GM12801 (cell line): ENCODE measurements around the gene ZBED2.

Source experiments
- TF ChIP-seq, protein P1 (sequence below): IDR thresholded peaks from one replicate; pipeline ENCODE4 v1.5.1; 2011; ENCODE audit warnings: control low read depth; ENCODE audit not compliant: insufficient read length; ENCODE audit errors: extremely low read depth

The ZBED2 gene, protein sequence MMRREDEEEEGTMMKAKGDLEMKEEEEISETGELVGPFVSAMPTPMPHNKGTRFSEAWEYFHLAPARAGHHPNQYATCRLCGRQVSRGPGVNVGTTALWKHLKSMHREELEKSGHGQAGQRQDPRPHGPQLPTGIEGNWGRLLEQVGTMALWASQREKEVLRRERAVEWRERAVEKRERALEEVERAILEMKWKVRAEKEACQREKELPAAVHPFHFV

DNA sequence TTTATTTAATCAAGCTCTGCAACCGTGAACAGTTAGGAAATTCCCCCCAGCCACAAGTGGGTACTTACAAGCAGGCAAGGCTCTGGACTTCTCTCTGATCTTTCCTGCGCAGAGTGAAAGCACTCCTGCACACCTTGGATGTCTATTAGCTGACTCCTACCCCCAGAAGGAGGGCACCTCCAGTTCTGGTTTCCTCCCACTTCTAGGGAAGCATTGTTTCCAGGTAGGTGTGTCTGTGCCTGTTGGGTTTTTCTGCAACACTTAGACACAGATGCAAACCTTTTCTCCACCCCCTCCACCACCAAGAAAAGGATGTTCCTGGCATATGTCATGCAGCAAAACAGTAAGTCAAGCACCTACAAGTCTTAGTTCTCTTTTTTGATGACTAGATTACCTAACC lies at the start of gene ZBED2:
ZBED2 (minus strand) TSS at position 115 of the 400 bp plus-strand sequence. CDS start 1,145 bp downstream, outside the sequence.
- TF ChIP-seq, protein P1, sequence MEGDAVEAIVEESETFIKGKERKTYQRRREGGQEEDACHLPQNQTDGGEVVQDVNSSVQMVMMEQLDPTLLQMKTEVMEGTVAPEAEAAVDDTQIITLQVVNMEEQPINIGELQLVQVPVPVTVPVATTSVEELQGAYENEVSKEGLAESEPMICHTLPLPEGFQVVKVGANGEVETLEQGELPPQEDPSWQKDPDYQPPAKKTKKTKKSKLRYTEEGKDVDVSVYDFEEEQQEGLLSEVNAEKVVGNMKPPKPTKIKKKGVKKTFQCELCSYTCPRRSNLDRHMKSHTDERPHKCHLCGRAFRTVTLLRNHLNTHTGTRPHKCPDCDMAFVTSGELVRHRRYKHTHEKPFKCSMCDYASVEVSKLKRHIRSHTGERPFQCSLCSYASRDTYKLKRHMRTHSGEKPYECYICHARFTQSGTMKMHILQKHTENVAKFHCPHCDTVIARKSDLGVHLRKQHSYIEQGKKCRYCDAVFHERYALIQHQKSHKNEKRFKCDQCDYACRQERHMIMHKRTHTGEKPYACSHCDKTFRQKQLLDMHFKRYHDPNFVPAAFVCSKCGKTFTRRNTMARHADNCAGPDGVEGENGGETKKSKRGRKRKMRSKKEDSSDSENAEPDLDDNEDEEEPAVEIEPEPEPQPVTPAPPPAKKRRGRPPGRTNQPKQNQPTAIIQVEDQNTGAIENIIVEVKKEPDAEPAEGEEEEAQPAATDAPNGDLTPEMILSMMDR: no peak

DNA sequence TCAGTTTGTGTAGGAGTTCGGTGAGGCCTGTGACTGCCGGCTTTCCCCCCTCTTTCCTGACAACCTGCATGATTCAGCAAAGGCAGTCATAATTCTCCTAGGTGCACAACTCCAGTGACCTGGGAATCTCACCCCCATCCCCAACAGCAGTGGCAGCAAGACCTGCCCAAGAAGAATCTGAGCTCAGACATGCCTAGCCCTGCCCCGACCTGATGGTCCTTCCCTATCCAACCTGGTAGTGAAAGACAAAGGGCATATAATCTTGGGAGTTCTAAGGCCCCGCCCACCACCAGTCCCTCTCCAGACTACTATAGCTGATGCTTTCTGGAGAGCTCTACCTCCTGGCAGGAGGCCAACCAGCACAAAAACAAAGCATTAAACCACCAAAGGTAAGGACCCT lies 44.2 kb upstream of the ZBED2 start:
- TF ChIP-seq, protein P1: no peak

DNA sequence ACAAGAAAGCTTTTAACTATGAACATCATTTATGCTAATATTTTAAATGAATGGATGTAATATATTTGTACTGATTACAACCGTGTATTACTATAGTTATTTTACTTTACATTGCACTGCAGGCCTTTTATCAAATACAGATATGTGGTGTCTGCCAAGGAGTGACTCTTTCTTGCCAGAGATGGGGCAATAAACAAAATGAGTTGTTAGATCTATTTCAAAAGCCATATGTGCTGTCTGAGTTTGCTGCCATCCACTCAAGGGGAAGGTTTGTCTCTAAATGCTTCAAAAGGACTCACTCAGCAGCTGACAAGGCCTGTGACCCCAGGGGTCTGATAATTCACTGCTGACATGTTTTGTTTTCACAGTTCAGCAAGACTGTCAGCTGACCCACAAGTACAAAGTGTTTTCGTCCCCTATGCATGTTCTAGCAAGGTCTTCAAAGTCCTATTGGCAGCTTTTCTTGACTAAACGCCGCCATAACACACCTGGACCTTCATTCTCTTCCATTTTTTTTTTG lies 41.3 kb upstream of the ZBED2 start:
- TF ChIP-seq, protein P1: no peak

DNA sequence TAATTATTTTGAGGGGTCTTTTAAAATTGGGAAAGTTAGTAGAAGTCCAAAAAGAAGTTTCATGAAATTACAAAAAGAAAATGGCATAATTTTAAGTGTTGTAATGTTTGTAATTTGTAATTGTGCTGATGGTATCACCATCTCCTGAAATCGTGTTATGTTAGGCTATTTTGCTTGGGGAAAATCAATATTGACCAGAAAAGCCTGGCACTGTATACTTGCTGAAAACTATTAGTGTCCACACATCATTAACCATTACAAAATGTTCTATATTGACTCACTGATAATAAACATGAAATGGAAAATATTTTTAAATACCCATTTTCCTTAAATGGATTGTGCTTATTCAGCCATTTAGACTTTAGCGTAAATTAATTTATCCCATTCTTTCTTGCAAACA lies 40.3 kb upstream of the ZBED2 start:
- TF ChIP-seq, protein P1: no peak

DNA sequence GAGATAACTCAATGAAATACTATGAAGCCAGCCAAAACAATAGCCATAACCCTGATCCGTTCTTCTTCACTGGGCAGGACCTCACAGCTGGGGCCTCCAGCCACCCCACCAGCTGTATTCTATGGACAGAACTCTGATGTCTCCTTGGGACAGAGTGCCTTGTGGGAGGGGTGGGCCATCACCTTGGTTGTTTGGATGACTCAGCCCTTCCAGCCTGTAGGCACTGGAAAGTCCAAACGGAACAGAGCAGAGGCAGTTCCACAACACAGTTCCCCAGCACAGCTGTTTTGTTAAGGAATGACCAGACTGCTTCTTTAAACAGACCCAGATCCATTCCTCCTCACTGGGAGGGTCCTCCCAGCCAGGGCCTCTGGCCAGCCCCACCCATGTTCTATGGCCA lies 31.9 kb upstream of the ZBED2 start:
- TF ChIP-seq, protein P1: no peak

DNA sequence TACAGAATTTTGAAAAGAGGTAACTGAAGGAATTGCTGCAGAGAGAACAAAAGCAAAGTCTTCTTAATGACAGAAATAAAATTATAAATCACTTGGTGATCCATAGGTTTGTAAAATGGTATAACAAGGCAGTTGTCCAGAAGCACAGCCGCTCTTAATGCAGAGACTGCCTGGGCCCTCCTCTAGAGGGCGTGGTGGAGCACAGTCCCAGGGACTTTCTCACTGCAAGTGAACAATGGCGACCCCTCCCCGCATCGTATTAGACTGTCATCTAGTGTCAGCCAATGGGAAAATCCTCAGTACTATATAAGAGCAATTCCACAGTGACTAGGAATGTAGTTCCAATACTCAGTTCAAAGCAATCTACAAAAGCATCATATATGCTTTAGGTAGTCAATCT lies 26.4 kb upstream of the ZBED2 start:
- TF ChIP-seq, protein P1: no peak

DNA sequence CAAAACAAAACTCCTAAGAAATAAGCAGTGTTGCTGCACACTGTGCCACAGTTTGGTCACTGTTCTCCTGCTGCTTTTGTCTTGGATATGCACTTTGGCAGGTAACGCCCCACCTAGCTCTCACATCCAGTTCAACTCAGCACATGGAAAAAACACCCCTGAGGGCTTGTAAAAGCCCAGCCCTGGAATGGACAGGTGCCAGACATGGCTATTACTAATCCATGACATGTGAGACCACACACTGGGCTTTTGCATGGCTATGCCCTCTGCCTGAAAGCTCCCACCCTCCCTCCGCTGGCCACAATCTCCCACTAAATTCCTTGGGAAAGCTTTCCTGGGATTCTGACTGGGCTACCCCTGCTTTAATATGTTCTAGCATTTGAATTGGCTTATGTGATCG lies 24.7 kb upstream of the ZBED2 start:
- TF ChIP-seq, protein P1: no peak

DNA sequence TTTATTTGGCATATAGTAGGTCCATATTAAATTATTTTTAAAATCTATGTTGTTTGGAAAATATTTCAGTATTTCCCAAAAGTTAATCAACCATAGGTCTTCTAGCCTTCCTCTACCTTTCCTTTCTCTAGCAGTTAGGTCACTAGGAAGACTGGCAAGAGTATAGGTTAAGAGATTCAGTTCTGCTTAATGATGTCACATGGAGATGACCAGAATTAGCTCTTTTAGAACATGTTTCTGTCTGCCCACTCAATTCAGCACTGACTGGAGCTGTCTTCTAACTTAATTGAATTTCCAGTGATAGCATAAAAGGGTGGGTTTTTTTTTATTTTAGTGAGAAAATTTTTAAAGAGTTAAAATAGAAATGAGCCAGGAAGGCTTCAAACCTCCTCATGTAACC lies 23.8 kb upstream of the ZBED2 start:
- TF ChIP-seq, protein P1: no peak
